ENCODE data around the gene STYXL2. TPM values are rescaled to one million over a fixed set of nuclear protein-coding genes. Genes with fewer than 3 reads are reported as not detected.

STYXL2 gene
- total RNA-seq, 2 experiments from 2014 or later = not detected

DNA sequence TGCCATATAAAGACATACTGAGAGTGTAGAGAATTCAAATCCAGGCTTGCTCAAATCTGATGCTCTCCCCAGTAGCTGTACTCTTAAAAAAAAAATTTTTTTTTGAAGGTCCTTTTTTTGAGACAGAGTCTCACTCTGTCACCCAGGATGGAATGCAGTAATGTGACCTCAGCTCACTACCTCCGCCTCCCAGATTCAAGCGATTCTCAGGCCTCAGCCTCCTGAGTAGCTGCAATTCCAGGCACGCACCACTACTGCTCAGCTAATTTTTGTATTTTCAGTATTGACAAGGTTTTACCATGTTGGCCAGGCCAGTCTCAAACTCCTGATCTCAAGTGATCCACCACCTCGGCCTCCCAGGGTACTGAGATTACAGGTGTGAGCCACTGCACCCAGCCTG, 28.7 kb downstream of the STYXL2 start:
- no TSS peak for BruUV-seq (replicated peaks)
- Histone ChIP-seq H3K9me2 (ENCODE audit: insufficient read depth, low read length) (no peaks in the 10 kb centered on the region), H3K79me2 (ENCODE audit: insufficient read depth, low read depth, low read length) (no peaks in the 10 kb centered on the region), H3K9me3 (ENCODE audit: low read length) (no peaks in the 10 kb centered on the region), H2AFZ (ENCODE audit: low read length) (no peak overlapping the region), H3K4me3 (ENCODE audit: low read depth, low read length, poor library complexity, severe bottlenecking) (no peak overlapping the region), H3K36me3 (ENCODE audit: insufficient read depth, low read length) (no peaks in the 10 kb centered on the region), H3K4me1 (ENCODE audit: insufficient read depth, low read length, poor library complexity, severe bottlenecking) (no peaks in the 10 kb centered on the region), H3K27ac (ENCODE audit: low read depth, low read length, poor library complexity, severe bottlenecking) (no peak overlapping the region), H4K20me1 (ENCODE audit: insufficient read depth, low read length) (no peaks in the 10 kb centered on the region), H3K4me2 (ENCODE audit: low read length) (no peak overlapping the region)
- no peak for TF ChIP-seq EZH2phosphoT487 (IDR thresholded peaks at IDR 0.05; ENCODE audit: borderline replicate concordance, low read depth, low read length)
- CTCF ChIA-PET (ENCODE audit: unreplicated experiment) = no interaction called here
- intact Hi-C loops (cut with micrococcal nuclease; ENCODE audit: unreplicated experiment) = no loop called here
- no peak for DNase-seq (ENCODE audit: low spot score)
- POLR2A ChIA-PET = no interaction called here

DNA sequence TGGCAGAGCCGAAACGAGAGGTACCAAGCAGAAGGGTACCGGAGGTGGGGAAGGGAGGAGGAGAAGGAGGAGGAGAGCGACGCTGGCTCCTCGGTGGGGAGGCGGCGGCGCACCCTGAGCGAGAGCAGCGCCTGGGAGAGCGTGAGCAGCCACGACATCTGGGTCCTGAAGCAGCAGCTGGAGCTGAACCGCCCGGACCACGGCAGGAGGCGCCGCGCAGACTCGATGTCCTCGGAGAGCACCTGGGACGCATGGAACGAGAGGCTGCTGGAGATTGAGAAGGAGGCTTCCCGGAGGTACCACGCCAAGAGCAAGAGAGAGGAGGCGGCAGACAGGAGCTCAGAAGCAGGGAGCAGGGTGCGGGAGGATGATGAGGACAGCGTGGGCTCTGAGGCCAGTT, 32.4 kb downstream of the STYXL2 start:
- TF ChIP-seq, protein P1, sequence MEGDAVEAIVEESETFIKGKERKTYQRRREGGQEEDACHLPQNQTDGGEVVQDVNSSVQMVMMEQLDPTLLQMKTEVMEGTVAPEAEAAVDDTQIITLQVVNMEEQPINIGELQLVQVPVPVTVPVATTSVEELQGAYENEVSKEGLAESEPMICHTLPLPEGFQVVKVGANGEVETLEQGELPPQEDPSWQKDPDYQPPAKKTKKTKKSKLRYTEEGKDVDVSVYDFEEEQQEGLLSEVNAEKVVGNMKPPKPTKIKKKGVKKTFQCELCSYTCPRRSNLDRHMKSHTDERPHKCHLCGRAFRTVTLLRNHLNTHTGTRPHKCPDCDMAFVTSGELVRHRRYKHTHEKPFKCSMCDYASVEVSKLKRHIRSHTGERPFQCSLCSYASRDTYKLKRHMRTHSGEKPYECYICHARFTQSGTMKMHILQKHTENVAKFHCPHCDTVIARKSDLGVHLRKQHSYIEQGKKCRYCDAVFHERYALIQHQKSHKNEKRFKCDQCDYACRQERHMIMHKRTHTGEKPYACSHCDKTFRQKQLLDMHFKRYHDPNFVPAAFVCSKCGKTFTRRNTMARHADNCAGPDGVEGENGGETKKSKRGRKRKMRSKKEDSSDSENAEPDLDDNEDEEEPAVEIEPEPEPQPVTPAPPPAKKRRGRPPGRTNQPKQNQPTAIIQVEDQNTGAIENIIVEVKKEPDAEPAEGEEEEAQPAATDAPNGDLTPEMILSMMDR (conservative IDR thresholded peaks at IDR 0.05; ENCODE audit: low read length) = no peak
- no peak for TF ChIP-seq EZH2phosphoT487 (IDR thresholded peaks at IDR 0.05; ENCODE audit: borderline replicate concordance, low read depth, low read length)
- no peaks in the 10 kb centered on the region for H4K20me1 ChIP-seq (ENCODE audit: insufficient read depth, low read length)
- ChIA-PET CTCF (ENCODE audit: unreplicated experiment) (no interaction called here), POLR2A (interaction anchor here (0.7 to 0.8 kb wide), 2 partner anchors 56 to 137 kb away, joined by 3 read pairs; no protein-coding TSS in a partner anchor)
- H3K36me3 ChIP-seq (ENCODE audit: insufficient read depth, low read length) = no peaks in the 10 kb centered on the region
- no peaks in the 10 kb centered on the region for H3K79me2 ChIP-seq (ENCODE audit: insufficient read depth, low read depth, low read length)
- H3K9me2 ChIP-seq (ENCODE audit: insufficient read depth, low read length) = no peaks in the 10 kb centered on the region
- no peak overlapping the region for H3K4me2 ChIP-seq (ENCODE audit: low read length)
- H3K4me1 ChIP-seq (ENCODE audit: insufficient read depth, low read length, poor library complexity, severe bottlenecking) = no peaks in the 10 kb centered on the region
- H3K4me3 ChIP-seq (ENCODE audit: low read depth, low read length, poor library complexity, severe bottlenecking) = no peak overlapping the region
- no TSS peak for BruUV-seq (replicated peaks)
- intact Hi-C loops (cut with micrococcal nuclease; ENCODE audit: unreplicated experiment) = no loop called here
- no peak for DNase-seq (ENCODE audit: low spot score)
- H3K27ac ChIP-seq (ENCODE audit: low read depth, low read length, poor library complexity, severe bottlenecking) = no peak overlapping the region
- H3K9me3 ChIP-seq (ENCODE audit: low read length) = no peaks in the 10 kb centered on the region
- H2AFZ ChIP-seq (ENCODE audit: low read length) = no peak overlapping the region

DNA sequence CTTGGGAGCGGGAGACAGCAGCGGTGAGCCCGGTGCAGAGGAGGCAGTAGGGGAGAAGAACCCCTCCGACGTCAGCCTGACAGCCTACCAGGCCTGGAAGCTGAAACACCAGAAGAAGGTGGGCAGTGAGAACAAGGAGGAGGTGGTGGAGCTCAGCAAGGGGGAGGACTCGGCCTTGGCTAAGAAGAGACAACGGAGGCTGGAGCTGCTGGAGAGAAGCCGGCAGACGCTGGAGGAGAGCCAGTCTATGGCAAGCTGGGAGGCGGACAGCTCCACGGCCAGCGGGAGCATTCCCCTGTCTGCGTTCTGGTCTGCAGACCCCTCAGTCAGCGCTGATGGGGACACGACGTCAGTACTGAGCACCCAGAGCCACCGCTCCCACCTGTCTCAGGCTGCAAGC, 32.9 kb downstream of the STYXL2 start:
- Histone ChIP-seq H3K4me3 (ENCODE audit: low read depth, low read length, poor library complexity, severe bottlenecking) (no peak overlapping the region), H3K9me3 (ENCODE audit: low read length) (no peaks in the 10 kb centered on the region), H3K27ac (ENCODE audit: low read depth, low read length, poor library complexity, severe bottlenecking) (no peak overlapping the region), H3K4me2 (ENCODE audit: low read length) (no peak overlapping the region), H3K9me2 (ENCODE audit: insufficient read depth, low read length) (no peaks in the 10 kb centered on the region), H3K79me2 (ENCODE audit: insufficient read depth, low read depth, low read length) (no peaks in the 10 kb centered on the region), H2AFZ (ENCODE audit: low read length) (no peak overlapping the region), H3K36me3 (ENCODE audit: insufficient read depth, low read length) (no peaks in the 10 kb centered on the region), H4K20me1 (ENCODE audit: insufficient read depth, low read length) (no peaks in the 10 kb centered on the region), H3K4me1 (ENCODE audit: insufficient read depth, low read length, poor library complexity, severe bottlenecking) (no peaks in the 10 kb centered on the region)
- BruUV-seq (replicated peaks) = no TSS peak
- CTCF ChIA-PET (ENCODE audit: unreplicated experiment) = no interaction called here
- POLR2A ChIA-PET = interaction anchor here (0.7 kb wide), 1 partner anchor 56 kb away, joined by 3 read pairs; no protein-coding TSS in a partner anchor
- no peak for DNase-seq (ENCODE audit: low spot score)
- TF ChIP-seq EZH2phosphoT487 (IDR thresholded peaks at IDR 0.05; ENCODE audit: borderline replicate concordance, low read depth, low read length) = no peak
- TF ChIP-seq, protein P1 (conservative IDR thresholded peaks at IDR 0.05; ENCODE audit: low read length) = no peak
- intact Hi-C loops (cut with micrococcal nuclease; ENCODE audit: unreplicated experiment) = no loop called here
